HG03135 (cell line): ENCODE measurements around the gene CACNA1C.

Source experiments
- ATAC-seq: cut with Tn5 transposase; IDR thresholded peaks from one replicate; pipeline ENCODE4 v1.9.1; 2021; ENCODE audit warnings: mild to moderate bottlenecking, moderate library complexity; ENCODE audit not compliant: unreplicated experiment

The CACNA1C gene

DNA sequence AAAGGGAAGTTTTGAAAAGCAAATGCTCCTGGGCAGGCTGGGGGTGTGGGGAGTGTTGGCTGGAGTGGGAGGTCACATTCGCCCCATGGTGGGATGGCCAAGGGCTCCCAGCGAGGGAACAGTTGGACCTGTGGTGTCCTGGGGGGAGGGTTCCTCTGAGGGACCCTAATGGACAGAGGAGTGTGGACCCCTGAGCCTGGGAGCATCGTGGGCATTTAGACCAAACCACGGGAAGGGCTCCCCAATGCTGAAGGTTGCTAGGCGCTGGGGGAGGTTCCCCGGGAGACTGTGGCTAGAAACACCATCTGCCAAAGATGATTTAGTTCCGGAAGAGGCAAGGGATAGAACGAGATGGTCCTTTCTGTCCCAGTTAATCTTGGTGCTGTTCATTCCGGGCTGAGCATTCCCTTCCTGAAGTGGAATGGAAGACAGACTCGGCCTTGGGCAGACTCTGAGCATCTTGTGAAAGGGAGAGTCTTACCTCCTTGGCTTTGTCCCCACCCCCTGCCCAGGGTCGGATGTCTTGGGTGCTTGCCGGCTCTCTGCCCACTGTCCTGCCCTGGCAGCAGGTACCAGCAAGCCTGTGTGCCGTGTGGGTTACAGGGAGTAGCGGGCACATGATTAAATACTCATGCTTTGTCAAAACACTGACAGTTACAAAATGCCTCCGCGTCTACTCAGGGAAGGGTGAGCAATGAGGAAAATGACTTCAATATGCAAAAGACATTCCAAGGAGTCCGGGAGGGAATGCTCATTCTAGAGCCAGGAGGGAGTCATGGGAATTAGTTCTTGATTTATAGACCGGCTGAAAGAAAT lies 215.9 kb downstream of the CACNA1C start:
- no peak for ATAC-seq

DNA sequence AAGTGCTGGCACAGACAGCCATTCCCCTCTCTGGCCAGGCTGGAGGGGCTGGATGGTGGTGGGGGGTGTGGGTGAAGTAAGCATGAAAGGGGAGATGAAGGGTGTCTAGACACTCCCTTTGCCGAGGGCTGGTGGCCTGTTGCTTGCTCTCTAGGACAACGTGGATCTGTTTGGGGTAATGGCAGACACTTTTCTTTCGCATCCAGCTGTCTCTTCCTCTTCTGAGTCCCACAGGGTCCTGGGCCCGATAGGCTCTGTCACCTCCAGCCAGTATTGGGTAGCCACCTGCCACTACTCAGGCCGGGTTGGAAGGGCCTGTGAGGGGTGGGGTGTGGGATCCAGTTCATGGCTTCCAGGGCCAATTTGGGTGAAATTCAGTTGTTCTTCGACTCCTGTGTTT lies 218.1 kb downstream of the CACNA1C start:
- no peak for ATAC-seq

DNA sequence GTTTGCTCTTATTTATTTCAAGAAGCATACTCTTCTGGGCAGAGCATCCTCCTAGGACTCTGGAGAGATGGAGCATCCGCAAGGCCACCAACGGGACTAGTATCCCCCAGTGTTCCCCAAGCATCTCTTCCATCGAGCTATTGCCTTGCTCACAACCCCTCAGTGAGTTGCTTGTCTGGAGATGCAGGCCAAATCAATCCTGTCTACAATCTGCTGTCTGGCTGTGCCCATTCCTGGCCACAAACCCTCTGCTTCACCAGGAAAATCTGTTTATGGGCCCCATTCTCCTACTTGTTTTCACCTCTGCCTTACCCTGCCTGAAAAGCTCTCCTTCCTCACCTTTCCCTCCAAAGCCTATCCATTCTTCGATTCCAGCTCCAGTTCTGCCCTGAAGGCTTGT lies 219.2 kb downstream of the CACNA1C start:
- no peak for ATAC-seq

DNA sequence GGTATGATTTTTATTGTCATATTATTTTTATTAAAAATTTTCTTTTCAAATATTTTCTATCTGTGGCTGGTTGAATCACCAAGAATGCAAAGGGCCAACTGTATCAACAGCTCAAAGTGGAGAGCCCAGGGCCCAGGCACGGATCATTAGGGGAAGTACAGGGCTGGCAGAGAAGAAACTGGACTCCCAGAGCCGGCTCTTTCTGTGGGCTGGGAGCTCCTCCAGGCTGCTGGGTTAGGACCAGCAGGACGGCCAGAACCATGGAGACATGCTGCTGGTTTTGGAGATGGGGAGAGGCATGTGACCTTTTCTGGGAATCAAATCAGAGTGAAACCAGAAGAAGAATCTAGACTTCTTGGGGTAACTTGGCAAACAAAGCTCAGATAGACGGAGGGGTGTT lies 220.5 kb downstream of the CACNA1C start:
- ATAC-seq, result no peak

DNA sequence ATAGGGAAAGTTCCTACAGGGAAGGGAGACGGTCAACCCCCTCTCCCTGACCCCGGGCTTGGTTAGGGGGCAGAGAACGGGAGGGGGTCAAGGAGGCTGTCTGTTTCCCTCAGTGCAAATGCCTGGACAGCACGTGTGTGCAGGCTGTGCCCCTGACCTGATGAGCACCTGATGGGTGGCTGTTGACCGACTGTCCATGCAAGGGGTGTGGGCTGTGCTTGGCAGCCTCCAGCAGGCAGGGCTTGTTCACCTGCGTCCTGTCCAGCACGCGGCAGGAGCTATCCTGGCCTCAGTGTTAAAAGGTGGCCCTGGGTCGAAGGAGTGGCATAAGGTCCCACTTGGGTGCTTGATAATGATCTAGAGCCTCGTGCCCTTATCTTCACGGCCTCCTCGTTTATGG lies 221.0 kb downstream of the CACNA1C start:
- ATAC-seq, result no peak

DNA sequence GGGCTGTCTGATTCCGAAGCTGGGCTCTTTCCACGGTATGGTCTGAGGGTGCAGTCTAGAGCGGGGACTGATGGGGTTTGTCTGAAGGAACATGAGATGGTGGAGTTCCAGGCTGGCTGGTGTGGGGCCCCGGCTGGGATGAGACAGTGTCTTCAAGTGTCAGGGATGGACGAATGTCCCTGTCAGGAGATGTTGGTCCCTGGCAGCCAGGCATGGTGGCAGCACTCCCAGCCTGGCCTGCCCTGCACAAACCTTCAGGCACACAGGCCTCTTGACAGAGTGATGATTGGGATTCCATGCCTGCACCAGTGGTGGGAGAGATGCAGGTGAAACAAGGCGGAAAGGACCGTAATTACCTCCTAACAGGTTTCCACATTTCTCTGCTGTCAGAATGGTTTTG lies 221.9 kb downstream of the CACNA1C start:
- ATAC-seq, result no peak

DNA sequence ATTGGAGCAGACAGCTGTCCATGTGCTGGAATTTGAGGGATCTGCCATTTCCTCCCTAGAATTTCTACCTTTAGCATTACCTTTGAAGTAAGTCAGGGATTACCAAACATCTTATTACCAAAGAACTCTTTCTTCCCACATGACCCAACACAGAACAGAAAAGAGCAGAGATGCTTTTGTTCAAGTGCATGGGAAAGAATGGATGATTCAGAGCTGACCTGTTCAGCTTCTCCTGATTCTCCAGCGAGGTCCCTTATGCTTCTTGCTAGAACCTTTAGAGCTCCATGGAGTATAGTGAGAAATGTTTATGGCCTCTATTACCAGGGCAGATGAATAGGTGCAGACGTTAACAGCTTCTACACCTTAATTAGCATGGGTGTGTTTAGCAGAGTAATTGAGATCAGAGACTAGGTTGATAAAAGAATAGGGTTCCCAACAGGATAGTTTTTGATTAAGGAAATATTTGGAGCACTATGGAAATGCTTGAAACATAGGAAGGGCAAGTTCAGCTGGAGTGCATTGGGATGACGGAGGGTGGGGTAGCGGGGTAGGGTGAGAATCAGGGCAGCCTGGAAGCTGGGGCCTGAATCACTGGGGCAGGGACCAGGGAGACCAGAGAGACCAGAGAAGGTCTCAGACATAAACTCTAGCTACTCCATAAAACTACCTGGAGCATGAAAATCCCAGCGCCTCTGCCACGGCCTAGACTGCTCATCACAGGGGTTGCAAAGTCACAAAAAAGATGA lies 223.7 kb downstream of the CACNA1C start:
- no peak for ATAC-seq

DNA sequence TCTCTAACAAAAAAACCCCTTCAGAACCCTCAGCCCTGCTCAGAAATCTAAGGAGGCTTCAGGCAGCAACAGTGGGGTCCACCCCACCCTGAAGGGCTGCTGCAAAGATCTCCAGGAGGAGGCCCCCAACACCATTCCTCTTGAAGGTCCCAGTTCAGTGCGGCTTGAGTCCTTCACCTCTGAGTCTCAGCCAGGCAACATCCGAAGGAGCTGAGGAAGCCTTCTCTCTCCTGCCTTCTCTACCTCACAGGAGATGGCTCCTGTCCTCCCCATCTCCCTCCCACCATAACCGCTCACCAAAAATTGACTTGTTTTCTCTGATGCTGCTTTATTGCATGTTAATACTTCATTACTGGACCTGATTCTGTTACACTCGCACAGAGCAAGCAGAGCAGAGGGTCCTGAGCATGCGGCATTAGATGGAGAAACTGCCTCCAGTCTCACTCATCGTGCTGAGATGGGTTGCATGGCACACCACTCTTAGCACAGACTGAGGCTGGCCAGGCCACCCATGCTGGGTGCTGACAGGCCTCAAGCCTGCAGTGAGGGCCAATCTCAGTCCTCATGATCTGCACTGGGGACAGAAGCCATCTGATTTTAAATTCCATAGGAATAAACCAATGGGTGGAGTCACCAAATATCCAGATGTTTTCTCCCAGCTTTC lies 224.8 kb downstream of the CACNA1C start:
- ATAC-seq, result no peak

DNA sequence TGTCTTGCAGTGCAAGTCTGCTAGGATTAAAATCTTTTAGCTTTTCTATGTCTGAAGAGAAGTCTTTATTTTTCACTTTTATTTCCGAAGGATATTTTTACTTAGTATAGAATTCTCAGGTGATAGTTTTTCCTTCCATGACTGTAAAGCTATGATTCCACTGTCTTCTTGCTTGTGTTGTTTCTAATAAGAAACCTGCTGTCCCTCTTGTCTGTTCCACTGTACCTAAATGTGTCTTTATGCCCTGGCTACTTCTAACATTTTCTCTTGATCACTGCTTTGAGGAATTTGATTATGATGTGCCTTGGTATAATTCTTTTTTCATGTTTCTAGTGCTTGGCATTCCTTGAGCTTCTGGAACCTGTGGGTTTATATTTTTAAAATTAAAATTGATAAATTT lies 228.7 kb downstream of the CACNA1C start:
- no peak for ATAC-seq

DNA sequence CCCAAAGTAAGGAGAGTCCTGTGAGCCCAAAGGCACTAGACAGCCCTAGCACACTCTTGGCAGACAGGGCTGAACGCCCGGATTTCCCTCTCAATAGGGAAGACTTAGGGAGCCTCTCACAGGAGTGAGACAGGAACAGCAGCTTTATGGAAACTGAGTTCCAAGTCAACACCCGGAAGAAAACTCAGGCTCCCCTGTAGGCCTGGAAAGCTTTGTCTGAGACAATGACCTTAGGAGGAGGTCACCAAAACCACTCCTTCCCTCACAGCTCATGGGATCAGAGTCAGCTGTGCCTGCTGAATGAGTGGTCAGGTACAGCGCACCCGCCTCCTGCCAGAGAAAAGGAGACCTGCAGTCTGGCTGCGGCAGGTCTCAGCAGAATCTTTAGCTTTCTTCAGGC lies 229.5 kb downstream of the CACNA1C start:
- no peak for ATAC-seq

DNA sequence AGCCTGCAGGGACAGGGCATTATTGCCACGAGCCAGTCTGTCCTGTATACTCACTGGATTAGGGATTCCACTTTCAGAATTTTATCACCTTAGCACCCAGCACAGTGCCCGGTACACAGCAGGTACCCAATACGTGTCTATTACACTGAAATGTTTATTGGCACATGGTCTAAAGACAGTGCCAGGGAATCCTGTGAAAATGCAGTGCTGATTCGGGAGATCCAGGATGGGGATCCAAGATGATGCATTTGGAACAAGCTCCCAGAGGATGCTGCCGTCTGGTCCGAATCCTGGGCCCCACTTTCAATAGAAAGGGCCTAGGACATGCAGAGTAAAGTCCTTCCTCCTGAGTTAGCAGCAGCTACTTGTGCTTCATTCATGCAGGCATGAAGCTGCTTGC lies 230.7 kb downstream of the CACNA1C start:
- no peak for ATAC-seq

DNA sequence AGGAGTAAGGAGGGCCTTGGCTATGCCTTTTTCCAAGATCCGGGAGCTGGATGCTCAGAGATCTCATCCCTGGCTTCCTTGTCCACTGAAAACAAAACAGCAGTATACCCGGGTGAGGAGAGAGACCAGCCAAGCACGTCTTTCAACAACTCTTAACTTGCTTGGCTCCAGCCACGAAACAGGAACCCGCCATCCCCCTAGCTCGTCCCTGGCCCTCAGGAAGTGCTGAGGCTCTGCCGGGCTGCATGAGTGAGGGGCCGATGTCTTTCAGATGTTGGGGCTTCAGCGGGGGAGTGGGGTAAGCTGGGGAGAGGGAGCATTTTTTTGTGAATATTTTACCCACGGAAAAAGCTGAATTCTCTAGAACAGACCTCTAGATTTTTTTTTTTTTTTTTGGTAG lies 231.1 kb downstream of the CACNA1C start:
- no peak for ATAC-seq

DNA sequence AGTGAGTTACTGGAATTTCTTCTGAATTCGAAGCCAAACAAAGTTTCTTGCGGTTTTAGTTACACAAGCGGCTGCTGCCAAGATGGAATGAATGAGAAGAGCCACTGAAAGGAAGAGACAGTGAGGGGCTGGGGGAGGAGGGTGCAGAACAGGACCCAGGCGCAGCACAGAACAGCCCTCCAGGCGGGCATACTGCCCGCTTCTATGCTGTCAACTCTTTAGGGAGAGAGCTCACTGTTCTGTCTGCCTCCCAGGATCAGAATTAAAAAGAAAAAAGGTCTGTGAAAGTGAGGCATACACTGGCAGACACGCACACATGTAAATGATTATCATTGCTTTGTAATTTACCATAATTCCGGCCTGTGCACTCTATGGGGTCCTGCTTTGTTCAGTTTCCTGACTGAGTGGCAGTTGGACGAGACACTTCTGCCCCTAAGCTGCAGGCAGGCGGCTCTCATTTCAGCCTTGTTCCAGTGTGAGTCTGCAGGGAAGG lies 231.6 kb downstream of the CACNA1C start:
- no peak for ATAC-seq

DNA sequence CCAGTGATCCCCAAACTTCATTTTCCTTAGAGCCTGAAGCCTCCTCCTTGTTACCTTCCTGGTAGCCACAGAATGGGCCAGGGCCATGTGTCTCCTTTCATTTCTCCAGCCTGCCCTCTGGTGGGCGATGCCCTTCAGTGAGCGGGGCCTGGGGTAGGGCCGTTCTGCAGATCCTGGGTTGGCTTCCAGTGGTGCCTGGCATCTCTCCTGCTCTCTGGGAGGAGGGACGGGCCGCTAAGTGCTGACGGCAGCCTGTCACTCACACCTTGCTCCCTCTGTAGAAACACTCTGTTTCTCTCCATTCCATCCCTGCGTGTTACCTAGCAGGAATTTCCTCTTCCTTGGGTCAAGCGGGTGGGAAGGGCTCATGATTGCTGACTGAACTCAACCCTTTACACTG lies 232.1 kb downstream of the CACNA1C start:
- no peak for ATAC-seq

DNA sequence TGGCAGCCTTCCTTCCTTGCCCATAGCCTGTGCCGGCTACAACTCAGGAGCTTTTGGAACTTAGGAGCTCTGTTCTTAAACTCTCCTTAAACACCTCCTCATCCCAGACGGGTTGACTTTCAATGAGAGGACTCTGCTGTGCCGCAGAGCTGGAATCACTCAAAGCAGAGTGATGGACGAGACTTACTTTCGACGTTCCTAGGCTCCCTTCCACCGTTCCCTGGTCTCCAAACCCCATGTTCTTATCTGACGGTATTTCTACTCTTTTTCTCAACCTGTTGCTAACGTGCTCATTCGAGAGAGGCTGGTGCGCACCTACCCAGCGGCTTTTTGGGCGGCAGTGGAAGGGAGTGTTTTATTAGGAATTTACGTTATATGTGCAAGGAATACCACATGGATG lies 232.7 kb downstream of the CACNA1C start:
- ATAC-seq, result no peak

DNA sequence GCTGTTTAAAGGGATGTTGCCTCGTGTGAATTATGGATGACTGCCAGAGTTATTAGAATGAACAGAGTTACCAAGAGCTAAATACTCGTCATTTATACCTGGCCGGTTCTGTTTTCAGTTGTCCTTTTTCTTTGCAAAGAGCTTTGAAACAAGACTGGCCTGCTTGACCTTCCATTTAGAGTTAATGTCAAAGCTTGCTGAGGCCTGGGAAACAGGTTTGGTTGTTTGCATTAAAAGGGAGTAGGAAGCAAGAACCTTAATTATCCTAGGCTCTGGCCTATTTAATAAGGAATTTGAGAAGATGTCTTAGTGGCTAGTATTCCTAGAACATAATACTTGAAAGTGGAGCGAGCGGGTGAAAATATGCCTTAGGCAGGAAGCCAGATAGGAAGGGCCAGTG lies 233.3 kb downstream of the CACNA1C start:
- no peak for ATAC-seq

DNA sequence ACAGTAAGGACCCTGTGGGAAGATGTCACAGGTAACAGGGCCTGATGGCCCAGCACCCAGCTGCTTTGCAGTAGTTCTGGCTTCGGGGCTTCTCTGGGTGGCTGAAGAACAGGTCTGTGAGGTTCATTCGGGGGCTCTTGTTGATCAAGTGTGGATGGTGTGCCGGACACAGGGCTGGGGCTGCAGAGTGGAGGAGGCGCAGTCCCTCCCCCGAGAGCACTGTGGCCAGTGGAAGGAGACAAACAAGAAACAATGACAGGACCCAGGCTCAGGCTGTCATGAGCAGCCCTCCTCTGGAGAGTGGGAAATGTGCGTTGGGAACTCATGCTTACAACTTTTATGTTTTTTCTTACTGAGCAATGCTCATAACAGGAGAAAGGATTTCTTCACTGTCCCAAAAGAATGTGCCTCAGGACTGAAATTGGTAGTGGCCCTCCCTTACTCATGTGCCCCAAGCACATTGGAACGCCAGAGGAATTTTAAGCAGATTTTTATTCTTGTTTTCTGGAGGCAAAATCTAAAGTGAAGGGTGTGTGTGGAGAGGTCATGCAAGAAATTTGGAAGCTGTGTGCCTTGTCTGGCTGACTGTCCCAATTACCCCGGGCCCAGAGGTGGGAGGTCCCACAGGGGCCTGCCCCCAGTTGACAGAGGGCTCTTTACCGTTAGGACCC lies 233.8 kb downstream of the CACNA1C start:
- ATAC-seq, result no peak

DNA sequence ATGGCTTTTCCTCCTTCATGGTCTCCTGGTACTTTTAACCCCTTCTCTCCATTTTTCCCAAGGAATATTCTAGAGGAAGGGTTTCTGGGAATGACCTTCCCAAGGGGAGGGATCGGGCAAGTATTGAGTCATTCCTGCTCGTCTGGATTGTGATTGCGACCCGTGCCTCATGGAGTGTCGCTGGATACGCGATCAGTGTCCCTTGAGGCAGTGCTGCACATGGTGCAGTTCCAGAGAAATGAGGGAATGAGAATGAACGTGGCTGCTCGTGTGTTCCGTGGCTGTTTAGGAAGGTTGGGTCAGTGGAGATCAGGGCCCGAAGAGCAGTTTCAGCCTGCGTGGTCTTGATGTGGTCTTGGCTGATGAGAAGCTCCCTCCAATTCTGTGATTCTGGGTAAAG lies 234.4 kb downstream of the CACNA1C start:
- no peak for ATAC-seq

DNA sequence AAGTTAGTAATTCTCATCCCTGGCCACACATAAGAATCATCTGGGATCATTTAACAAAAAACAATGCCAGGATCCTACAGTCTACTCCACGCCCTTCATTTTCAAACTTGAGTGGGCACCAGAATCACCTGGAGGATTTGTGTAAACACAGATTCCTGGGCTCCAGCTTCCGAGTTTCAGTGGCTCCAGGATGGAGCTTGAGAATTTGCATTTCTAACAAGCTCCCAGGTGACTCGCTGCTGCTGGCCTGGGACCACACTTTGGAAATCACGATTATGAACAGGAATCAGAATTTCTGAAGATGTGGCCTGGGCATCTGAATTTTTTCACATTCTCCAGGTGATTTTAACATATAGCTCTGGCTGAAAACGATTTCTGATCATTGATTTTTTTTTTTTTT lies 234.8 kb downstream of the CACNA1C start:
- no peak for ATAC-seq

DNA sequence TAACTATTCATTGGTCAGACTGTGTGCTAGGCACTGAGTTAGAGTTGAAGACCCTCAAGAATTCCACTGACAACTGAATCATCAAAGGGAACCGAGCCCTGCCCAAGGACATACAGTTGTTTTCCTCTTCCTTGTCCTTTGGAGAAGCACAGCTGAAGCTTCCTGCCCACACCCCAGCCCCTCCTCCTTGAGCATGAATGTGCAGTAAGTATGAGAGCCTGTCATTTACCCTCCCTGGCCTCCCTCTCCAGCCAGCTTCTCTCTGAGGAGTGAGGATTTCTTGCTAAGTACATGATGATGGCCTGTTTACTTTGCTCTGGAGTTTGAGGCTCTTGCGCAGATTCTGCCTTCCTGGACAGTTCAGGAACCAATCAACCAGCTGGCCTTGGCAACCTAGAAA lies 235.2 kb downstream of the CACNA1C start:
- ATAC-seq, result no peak

DNA sequence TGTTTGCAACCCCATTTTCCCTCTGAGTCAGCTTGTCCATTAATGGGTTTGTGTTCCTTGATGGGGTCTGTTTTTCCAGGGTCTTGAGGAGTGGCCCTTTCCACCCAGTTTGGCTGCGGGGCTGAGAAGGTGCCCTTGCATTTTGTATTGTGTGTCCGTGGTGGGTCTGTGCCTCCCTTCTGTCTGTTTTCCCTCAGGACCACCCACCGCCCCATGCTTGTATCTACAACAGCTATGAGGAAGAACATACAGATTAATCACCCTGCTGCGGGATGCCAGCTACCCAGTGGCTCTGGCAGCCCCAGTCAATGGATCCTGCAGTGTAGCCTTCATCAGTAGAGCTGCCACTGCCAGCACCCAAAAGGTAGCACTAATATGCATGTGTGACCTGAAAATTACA lies 235.7 kb downstream of the CACNA1C start:
- no peak for ATAC-seq
